C4-2B (cell line): ENCODE data around the gene DIAPH2.

Experiments
- CTCF ChIP-seq: fragments of 450-650 bp; conservative IDR thresholded peaks from 2 replicates; pipeline ENCODE4 v1.5.1; 2017; ENCODE audit warnings: mild to moderate bottlenecking
- ZFX ChIP-seq: fragments of 450-650 bp; IDR thresholded peaks from 2 replicates; pipeline ENCODE4 v1.6.1; 2017

- TF ChIP-seq CTCF: no peak
- TF ChIP-seq ZFX: no peak
Measured at GRCh38 chrX:96987228-96987627, 302.6 kb downstream of the DIAPH2 start.
